Ishikawa (cell line): Measurements from ENCODE around the gene NEUROD6.

Source experiments
- CEBPB ChIP-seq: IDR thresholded peaks from 2 replicates; pipeline ENCODE4 v1.6.1; 2012
- CREB1 ChIP-seq: IDR thresholded peaks from 2 replicates; pipeline ENCODE4 v1.6.1; 2012; ENCODE audit warnings: low read depth
- EGR1 ChIP-seq: IDR thresholded peaks from 2 replicates; pipeline ENCODE4 v1.6.1; 2012
- EP300 ChIP-seq: IDR thresholded peaks from 2 replicates; pipeline ENCODE4 v1.6.1; 2012; ENCODE audit warnings: borderline replicate concordance
- FOXM1 ChIP-seq: IDR thresholded peaks from 2 replicates; pipeline ENCODE4 v1.6.1; 2012; ENCODE audit warnings: low read depth, borderline replicate concordance
- MAX ChIP-seq: IDR thresholded peaks from 2 replicates; pipeline ENCODE4 v1.6.1; 2012
- NFIC ChIP-seq: IDR thresholded peaks from 2 replicates; pipeline ENCODE4 v1.6.1; 2012
- RAD21 ChIP-seq: IDR thresholded peaks from 2 replicates; pipeline ENCODE4 v1.6.1; 2012; ENCODE audit warnings: low read depth
- REST ChIP-seq: IDR thresholded peaks from 2 replicates; pipeline ENCODE4 v1.6.1; 2012; ENCODE audit warnings: low read depth, mild to moderate bottlenecking
- TAF1 ChIP-seq: IDR thresholded peaks from 2 replicates; pipeline ENCODE4 v1.6.1; 2012; ENCODE audit warnings: low read depth, mild to moderate bottlenecking
- TCF12 ChIP-seq: IDR thresholded peaks from 2 replicates; pipeline ENCODE4 v1.6.1; 2012; ENCODE audit warnings: low read depth
- TEAD4 ChIP-seq: IDR thresholded peaks from 2 replicates; pipeline ENCODE4 v1.6.1; 2012
- USF1 ChIP-seq: IDR thresholded peaks from 2 replicates; pipeline ENCODE4 v1.6.1; 2012
- YY1 ChIP-seq: IDR thresholded peaks from 2 replicates; pipeline ENCODE4 v1.6.1; 2012; ENCODE audit warnings: low read depth
- ZBTB7A ChIP-seq: IDR thresholded peaks from 2 replicates; pipeline ENCODE4 v1.6.1; 2012; ENCODE audit warnings: low read depth

Gene NEUROD6

GRCh38 chr7:31310321-31310935 lies 30.1 kb downstream of the NEUROD6 start:
- TF ChIP-seq NFIC, result no peak
- TF ChIP-seq CREB1, result no peak
- no peak for TF ChIP-seq TCF12
- no peak for TF ChIP-seq TEAD4
- no peak for TF ChIP-seq RAD21

- TF ChIP-seq RAD21 (no peak), YY1 (no peak), FOXM1 (no peak), EP300 (no peak), EGR1 (no peak), NFIC (no peak), TCF12 (no peak), USF1 (no peak)
These were observed 31.1 kb downstream of the NEUROD6 start for GRCh38 chr7:31309407-31309806.

- TF ChIP-seq REST (no peak), CREB1 (no peak), YY1 (no peak), MAX (no peak), FOXM1 (no peak), USF1 (no peak), TCF12 (no peak), EGR1 (no peak), TAF1 (no peak), RAD21 (no peak), TEAD4 (no peak), ZBTB7A (no peak), NFIC (no peak), CEBPB (no peak), EP300 (no peak)
These were observed 31.9 kb downstream of the NEUROD6 start for GRCh38 chr7:31308652-31309051.

GRCh38 chr7:31307972-31308371 lies 32.6 kb downstream of the NEUROD6 start:
- no peak for TF ChIP-seq EGR1
- TF ChIP-seq EP300, result no peak
- no peak for TF ChIP-seq YY1
- TF ChIP-seq NFIC, result no peak

- TF ChIP-seq CEBPB (no peak), EP300 (no peak), TAF1 (no peak), TCF12 (no peak), CREB1 (no peak), REST (no peak), RAD21 (no peak), EGR1 (no peak), FOXM1 (no peak), ZBTB7A (no peak), USF1 (no peak), MAX (no peak), YY1 (no peak), NFIC (no peak), TEAD4 (no peak)
These were observed 35.3 kb downstream of the NEUROD6 start for GRCh38 chr7:31305260-31305659.

GRCh38 chr7:31304446-31304845 lies 36.1 kb downstream of the NEUROD6 start:
- no peak for TF ChIP-seq MAX
- TF ChIP-seq EP300, result no peak
- TF ChIP-seq CREB1, result no peak
- TF ChIP-seq TEAD4, result no peak
- TF ChIP-seq RAD21, result no peak
- no peak for TF ChIP-seq TCF12
- TF ChIP-seq TAF1, result no peak
- no peak for TF ChIP-seq USF1
- TF ChIP-seq YY1, result no peak
- no peak for TF ChIP-seq ZBTB7A
- no peak for TF ChIP-seq NFIC
- no peak for TF ChIP-seq EGR1
- TF ChIP-seq CEBPB, result no peak
- TF ChIP-seq FOXM1, result no peak
- no peak for TF ChIP-seq REST
